BE2C (cell line): ENCODE measurements around the gene ATRX. TPM values are rescaled to one million over a fixed set of nuclear protein-coding genes. Genes with fewer than 3 reads are reported as not detected.
A peak's percentile ranks its signal among the peaks of the same experiment; 100 is the strongest.
"Not testable (repeated sequence)": the region's sequence is repeated elsewhere in the genome, so short reads cannot be mapped to it uniquely, and the experiment has no call there.

ENCODE experiments used
- DNase-seq: peaks from one replicate; pipeline ENCODE4 v3.0.0-alpha.2; 2020
- H3K27me3 ChIP-seq: fragments of 250-450 bp; sonication (Bioruptor Pico); 2 replicates; pipeline ENCODE4 v1.5.1; 2020; ENCODE audit warnings: mild to moderate bottlenecking
- H3K36me3 ChIP-seq: fragments of 250-450 bp; sonication (Bioruptor Pico); 2 replicates; pipeline ENCODE4 v1.5.1; 2020; ENCODE audit warnings: mild to moderate bottlenecking
- H3K4me1 ChIP-seq: fragments of 250-450 bp; sonication (Bioruptor Pico); 2 replicates; pipeline ENCODE4 v1.5.1; 2020
- H3K4me3 ChIP-seq: 2 replicates; pipeline ENCODE4 v1.5.1; 2011; ENCODE audit warnings: low read depth, low read length
- H3K9me3 ChIP-seq: fragments of 250-450 bp; sonication (Bioruptor Pico); 2 replicates; pipeline ENCODE4 v1.5.1; 2020
- polyA plus RNA-seq: library from polyadenylated mRNA; unstranded; fragments of >200 nt; gene quantifications from one replicate; pipeline ENCODE4 v1.2.1, GENCODE V29; 2012; ENCODE audit warnings: low read depth, missing spikeins; ENCODE audit not compliant: insufficient read length, insufficient read depth
- TF ChIP-seq, protein P1 (sequence below): IDR thresholded peaks from 2 replicates; pipeline ENCODE4 v1.5.1; 2012; ENCODE audit warnings: mild to moderate bottlenecking, low read depth, low read length

ATRX gene, protein sequence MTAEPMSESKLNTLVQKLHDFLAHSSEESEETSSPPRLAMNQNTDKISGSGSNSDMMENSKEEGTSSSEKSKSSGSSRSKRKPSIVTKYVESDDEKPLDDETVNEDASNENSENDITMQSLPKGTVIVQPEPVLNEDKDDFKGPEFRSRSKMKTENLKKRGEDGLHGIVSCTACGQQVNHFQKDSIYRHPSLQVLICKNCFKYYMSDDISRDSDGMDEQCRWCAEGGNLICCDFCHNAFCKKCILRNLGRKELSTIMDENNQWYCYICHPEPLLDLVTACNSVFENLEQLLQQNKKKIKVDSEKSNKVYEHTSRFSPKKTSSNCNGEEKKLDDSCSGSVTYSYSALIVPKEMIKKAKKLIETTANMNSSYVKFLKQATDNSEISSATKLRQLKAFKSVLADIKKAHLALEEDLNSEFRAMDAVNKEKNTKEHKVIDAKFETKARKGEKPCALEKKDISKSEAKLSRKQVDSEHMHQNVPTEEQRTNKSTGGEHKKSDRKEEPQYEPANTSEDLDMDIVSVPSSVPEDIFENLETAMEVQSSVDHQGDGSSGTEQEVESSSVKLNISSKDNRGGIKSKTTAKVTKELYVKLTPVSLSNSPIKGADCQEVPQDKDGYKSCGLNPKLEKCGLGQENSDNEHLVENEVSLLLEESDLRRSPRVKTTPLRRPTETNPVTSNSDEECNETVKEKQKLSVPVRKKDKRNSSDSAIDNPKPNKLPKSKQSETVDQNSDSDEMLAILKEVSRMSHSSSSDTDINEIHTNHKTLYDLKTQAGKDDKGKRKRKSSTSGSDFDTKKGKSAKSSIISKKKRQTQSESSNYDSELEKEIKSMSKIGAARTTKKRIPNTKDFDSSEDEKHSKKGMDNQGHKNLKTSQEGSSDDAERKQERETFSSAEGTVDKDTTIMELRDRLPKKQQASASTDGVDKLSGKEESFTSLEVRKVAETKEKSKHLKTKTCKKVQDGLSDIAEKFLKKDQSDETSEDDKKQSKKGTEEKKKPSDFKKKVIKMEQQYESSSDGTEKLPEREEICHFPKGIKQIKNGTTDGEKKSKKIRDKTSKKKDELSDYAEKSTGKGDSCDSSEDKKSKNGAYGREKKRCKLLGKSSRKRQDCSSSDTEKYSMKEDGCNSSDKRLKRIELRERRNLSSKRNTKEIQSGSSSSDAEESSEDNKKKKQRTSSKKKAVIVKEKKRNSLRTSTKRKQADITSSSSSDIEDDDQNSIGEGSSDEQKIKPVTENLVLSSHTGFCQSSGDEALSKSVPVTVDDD (N-terminal part only)
- 22.8 TPM for polyA plus RNA-seq

DNA sequence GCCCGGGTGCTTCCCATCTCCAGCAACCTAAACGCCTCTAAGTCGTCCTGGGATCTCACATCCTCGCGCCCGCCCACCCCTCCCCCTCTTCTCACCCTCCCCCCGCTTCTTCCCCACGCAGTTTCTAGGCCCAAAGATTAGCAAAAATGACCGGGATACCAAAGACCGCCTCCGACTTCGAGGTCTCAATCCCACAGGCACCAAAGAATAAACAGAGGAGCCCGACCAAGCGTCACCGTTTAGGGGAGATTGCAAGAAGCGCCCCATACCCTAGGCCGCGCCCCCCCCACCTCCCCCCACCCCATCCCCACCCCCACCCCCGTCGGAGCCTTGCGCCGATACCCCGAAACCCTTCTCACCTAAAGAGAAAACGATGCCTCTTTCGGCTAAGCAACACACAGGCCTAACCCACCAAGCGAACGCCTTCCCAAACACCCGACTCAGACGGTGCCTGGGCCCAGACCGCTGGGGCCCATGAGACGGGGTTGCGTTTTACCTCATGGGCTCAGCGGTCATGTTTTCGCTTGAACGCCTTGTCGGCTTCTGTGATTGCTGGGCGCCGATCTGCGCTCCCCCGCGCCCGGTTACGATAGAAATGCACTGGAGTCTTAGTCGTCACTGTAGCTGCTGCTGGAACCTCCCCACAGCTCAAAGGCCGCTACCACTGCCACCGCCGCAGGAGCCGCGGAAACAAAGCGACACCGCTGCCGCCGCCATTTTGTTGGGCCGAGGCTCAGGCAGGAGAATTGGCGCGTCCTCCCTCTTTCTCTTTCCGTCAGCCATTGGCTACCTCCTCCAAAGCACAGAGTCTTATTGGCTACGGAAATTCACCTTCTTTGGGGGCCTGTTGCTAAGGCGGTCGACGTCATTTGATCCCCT lies at the start of gene ATRX:
Gene ATRX, minus strand, starts transcription at position 731 of the 879 bp plus-strand sequence. Its CDS starts 215 bp downstream, at position 516.
- Histone ChIP-seq H3K36me3 (no peaks in the 10 kb centered on the region), H3K9me3 (no peaks in the 10 kb centered on the region), H3K27me3 (no peaks in the 10 kb centered on the region), H3K4me3 (peak within 1 kb of the TSS; percentile 67), H3K4me1 (no peaks in the 10 kb centered on the region)
- TF ChIP-seq, protein P1, sequence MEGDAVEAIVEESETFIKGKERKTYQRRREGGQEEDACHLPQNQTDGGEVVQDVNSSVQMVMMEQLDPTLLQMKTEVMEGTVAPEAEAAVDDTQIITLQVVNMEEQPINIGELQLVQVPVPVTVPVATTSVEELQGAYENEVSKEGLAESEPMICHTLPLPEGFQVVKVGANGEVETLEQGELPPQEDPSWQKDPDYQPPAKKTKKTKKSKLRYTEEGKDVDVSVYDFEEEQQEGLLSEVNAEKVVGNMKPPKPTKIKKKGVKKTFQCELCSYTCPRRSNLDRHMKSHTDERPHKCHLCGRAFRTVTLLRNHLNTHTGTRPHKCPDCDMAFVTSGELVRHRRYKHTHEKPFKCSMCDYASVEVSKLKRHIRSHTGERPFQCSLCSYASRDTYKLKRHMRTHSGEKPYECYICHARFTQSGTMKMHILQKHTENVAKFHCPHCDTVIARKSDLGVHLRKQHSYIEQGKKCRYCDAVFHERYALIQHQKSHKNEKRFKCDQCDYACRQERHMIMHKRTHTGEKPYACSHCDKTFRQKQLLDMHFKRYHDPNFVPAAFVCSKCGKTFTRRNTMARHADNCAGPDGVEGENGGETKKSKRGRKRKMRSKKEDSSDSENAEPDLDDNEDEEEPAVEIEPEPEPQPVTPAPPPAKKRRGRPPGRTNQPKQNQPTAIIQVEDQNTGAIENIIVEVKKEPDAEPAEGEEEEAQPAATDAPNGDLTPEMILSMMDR = no peak
- peak; percentile 76 for DNase-seq

DNA sequence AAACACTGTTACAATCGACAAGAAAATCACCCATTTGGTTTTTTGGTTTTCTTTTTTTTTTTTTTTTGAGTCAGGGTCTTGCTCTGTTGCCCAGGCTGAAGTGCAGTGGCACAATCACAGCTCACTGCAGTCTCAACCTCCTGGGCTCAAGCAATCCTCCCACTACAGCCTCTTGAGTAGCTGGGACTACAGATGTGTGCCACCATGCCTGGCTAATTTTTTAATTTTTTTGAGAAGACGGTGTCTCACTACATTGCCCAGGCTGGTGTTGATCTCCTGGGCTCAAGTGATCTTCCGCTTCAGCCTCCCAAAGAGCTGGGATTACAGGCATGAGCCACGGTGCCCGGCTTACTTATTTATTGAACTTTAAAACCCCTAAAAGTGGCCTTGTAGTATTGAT lies 45.5 kb upstream of the ATRX start:
- DNase-seq, H3K27me3 ChIP-seq, H3K4me1 ChIP-seq, H3K4me3 ChIP-seq, H3K36me3 ChIP-seq, H3K9me3 ChIP-seq: not testable (repeated sequence)

DNA sequence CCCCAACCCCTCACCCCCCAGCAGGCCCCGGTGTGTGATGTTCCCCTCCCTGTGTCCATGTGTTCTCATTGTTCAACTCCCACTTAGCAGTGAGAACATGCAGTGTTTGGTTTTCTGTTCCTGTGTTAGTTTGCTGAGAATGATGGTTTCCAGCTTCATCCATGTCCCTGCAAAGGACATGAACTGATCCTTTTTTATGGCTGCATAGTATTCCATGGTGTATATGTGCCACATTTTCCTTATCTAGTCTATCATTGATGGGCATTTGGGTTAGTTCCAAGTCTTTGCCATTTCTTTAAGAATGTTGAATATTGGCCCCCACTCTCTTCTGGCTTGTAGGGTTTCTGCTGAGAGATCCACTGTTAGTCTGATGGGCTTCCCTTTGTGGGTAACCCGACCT lies 36.0 kb upstream of the ATRX start:
- not testable (repeated sequence) for H3K4me1 ChIP-seq, H3K9me3 ChIP-seq, H3K27me3 ChIP-seq, H3K36me3 ChIP-seq, DNase-seq, H3K4me3 ChIP-seq

DNA sequence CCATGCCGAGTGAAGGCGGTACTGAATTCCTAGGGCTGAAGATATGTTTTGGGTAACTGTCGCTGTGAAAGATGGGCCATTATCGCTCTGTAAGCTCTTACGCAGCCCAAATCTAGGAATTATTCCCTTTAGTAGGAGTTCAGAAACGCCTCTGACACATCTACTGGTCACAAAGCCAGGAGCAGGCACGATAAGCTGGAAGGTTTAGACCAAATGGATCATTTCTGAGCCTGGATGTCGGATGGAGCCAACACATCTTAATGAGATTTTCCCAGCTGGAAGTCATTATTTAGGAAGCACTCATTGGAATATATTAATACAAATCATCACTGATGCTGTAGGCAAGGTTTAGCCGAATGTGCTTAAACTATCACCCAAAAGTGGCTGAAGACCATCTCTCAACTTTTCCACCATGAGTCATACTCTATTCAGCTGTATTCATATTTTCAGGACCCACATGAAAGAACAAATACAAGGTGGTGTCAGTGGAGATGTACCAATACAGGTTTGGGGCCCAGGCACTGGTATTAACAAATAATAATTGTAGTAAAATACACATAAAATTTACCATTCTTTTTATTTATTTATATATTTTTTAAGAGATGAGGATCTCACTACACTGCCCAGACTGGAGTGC lies 34.2 kb upstream of the ATRX start:
- Histone ChIP-seq H3K36me3 (no peaks in the 10 kb centered on the region), H3K4me3 (no peak overlapping the region), H3K4me1 (no peaks in the 10 kb centered on the region), H3K27me3 (no peaks in the 10 kb centered on the region), H3K9me3 (no peaks in the 10 kb centered on the region)
- TF ChIP-seq, protein P1 = no peak
- no peak for DNase-seq

DNA sequence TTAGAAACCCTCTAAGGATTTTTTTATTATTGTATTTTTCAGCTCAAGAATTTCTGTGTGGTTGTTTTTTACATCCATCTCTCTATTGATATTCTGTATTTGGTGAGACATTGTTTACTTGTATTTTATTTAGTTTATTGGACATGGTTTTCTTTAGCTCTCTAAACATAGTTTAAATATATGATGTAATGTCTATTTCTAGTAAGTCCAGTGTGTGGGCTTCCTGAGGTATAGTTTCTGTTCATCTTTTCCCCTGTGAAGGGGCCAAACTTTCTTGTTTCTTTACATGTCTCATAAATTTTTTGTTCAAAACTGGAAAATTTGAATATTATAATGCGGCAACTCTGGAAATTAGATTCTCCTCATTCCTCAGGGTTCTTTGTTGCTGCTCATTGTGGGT lies 28.2 kb upstream of the ATRX start:
- H3K36me3 ChIP-seq = no peaks in the 10 kb centered on the region
- H3K4me3 ChIP-seq = no peak overlapping the region
- no peaks in the 10 kb centered on the region for H3K4me1 ChIP-seq
- TF ChIP-seq, protein P1 = no peak
- DNase-seq = no peak
- no peaks in the 10 kb centered on the region for H3K9me3 ChIP-seq
- no peaks in the 10 kb centered on the region for H3K27me3 ChIP-seq

DNA sequence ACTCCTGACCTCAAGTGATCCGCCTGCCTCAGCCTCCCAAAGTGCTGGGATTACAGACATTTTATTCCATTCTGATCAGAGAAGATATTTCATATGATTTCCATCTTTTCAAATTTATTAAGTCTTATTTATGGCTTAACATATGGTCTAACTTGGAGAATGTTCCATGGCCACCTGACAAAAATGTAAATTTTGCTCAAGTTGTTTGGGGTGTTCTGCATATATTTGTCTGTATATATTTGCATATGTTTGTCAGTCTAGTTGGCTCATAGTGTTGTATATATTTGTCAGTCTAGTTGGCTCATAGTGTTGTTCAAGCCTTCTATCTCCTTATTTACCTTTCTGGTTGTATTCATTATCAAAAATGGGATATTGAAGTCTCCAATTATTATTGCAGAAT lies 16.2 kb upstream of the ATRX start:
- DNase-seq = no peak
- TF ChIP-seq, protein P1 = no peak
- no peaks in the 10 kb centered on the region for H3K9me3 ChIP-seq
- no peaks in the 10 kb centered on the region for H3K27me3 ChIP-seq
- no peaks in the 10 kb centered on the region for H3K36me3 ChIP-seq
- H3K4me3 ChIP-seq = no peak overlapping the region
- H3K4me1 ChIP-seq = no peaks in the 10 kb centered on the region
